Heart left ventricle (tissue), 16 donors: ENCODE results near the gene DPP8. TPM values are rescaled to one million over a fixed set of nuclear protein-coding genes. Genes with fewer than 3 reads are reported as not detected.

ENCODE experiments used
- ATAC-seq, 4 donors: fragments of 200-7000 bp; cut with Tn5 transposase; one replicate each; pipeline ENCODE4 v1.9.1; 2020 to 2022; ENCODE audit warnings: moderate library complexity in 4 of 4, mild to moderate bottlenecking in 3 of 4, moderate number of reproducible peaks in 1 of 4
- DNase-seq, 5 donors: peaks; one replicate each; pipeline ENCODE4 v3.0.0-alpha.2; 2020
- H3K27ac ChIP-seq, 12 donors: fragments of 200-600 bp; sonication (generic) in 4 of 12; one replicate each; pipeline versions ENCODE4 v1.5.0 to v1.8.0; 2016 to 2022; ENCODE audit warnings: mild to moderate bottlenecking in 2 of 12
- H3K27me3 ChIP-seq, 9 donors: fragments of 200-600 bp; sonication (generic) in 2 of 9; one replicate each; pipeline versions ENCODE4 v1.5.1 to v1.8.0; 2016 to 2022; ENCODE audit warnings: mild to moderate bottlenecking in 3 of 9
- H3K36me3 ChIP-seq, 9 donors: fragments of 200-600 bp; sonication (generic) in 2 of 9; one replicate each; pipeline versions ENCODE4 v1.5.0 to v1.8.0; 2018 to 2022; ENCODE audit warnings: mild to moderate bottlenecking in 2 of 9
- H3K4me1 ChIP-seq, 12 donors: fragments of 200-600 bp; sonication (generic) in 4 of 12; one replicate each; pipeline versions ENCODE4 v1.5.0 to v1.8.0; 2016 to 2022; ENCODE audit warnings: mild to moderate bottlenecking in 3 of 12
- H3K4me3 ChIP-seq, 12 donors: fragments of 200-600 bp; sonication (generic) in 4 of 12; one replicate each; pipeline versions ENCODE4 v1.5.0 to v1.8.0; 2017 to 2022; ENCODE audit warnings: mild to moderate bottlenecking in 9 of 12, moderate library complexity in 4 of 12
- H3K9me3 ChIP-seq, 12 donors: fragments of 200-600 bp; sonication (generic) in 4 of 12; one replicate each; pipeline versions ENCODE4 v1.5.0 to v1.8.0; 2016 to 2022; ENCODE audit warnings: mild to moderate bottlenecking in 1 of 12
- CTCF ChIP-seq, 12 donors: fragments of 200-600 bp; sonication (generic) in 4 of 12; IDR thresholded peaks; one replicate each; pipeline versions ENCODE4 v1.5.0 to v1.8.0; 2018 to 2022; ENCODE audit warnings: antibody characterized with exemption in 12 of 12, mild to moderate bottlenecking in 5 of 12
- POLR2A ChIP-seq, 2 donors: fragments of 450-650 bp; IDR thresholded peaks; one replicate each; pipeline ENCODE4 v1.6.1; 2017; ENCODE audit warnings: antibody characterized with exemption in 2 of 2, mild to moderate bottlenecking in 2 of 2, moderate library complexity in 2 of 2
- whole genome bisulfite sequencing, 4 donors: extraction: QIAGEN DNeasy Blood & Tissue Kit in 2 of 4; methylation state at CpG; one replicate each; pipeline versions ENCODE4 v1.1.5 to v1.1.7; 2013 to 2018; 5-methylcytosine and 5-hydroxymethylcytosine counted together
- intact Hi-C, 10 donors: fragments of 100-400 bp; cut with DNase I; formaldehyde crosslinking; loops; one replicate each; pipeline versions ENCODE4 v1.11.1 to v1.14.2; 2022
- polyA plus RNA-seq, 2 donors: library from polyadenylated mRNA; stranded (reverse); fragments of 200-250 nt; gene quantifications; one replicate each; pipeline ENCODE4 v1.2.3, GENCODE V29; 2013
- total RNA-seq, 9 donors: library from RNA; depleted of rRNA in 2 of 9; stranded (reverse); fragments of >200 nt in 2 of 9; fragmentation: NEBNext Ultra II Directional in 3 of 9; extraction: Animal tissue kit (Norgen Biotek cat#: 25700) in 3 of 9; gene quantifications; one replicate each; pipeline versions ENCODE4 v1.1.0 to v1.2.4, GENCODE V29; 2016 to 2023
- donor health status: ischemic (EF 13 %, LVEDD 7.1; RV severe dilation, severe dysfunction).
- donor health status: healthy with polysubstance abuse.
- donor health status: DM: no; HTN: yes; CAD: no.
- donor health status: DM: no; HTN: no; CAD: no.
- donor health status: ischemic (EF 25% LVEDD 6.9; RV normal size, moderate dysfunction).
- donor health status: ischemic (EF 25% LVEDD 5.7; RV mildly dilated, moderate dysfunction).
- donor health status: healthy.
- donor health status: DM: yes; HTN: yes; CAD: no.
- donor health status: ischemic (EF 35%, LVEDD 5.7; RV mildly dilated, moderate dysfunction).
- donor health status: nonischemic (EF 11% LVEDD 7.7; RV severe dilation, severe dysfunction).
- donor health status: DM: yes; HTN: yes; CAD: no.
- donor health status: PGD.
- donor health status: ischemic (EF 29% LVEDD 5.4; RV normal size, mild dysfunction).
- donor health status: nonischemic (EF 23%, LVEDD 6.1; RV moderate dilation, normal function).

Gene DPP8
- total and polyA plus RNA-seq, 11 donors = 10.0 to 44.5 (median 39.2) TPM

- no peak overlapping the region for H3K4me3 ChIP-seq
- H3K27me3 ChIP-seq = no peaks in the 10 kb centered on the region
- no peak overlapping the region for H3K27ac ChIP-seq
- ATAC-seq = no peak
- no peak for DNase-seq
- H3K36me3 ChIP-seq = peaks cover 0 to 98% (median 95%) of the 10 kb centered on the region in 9 donors
- intact Hi-C loops = no loop called here
- no peaks in the 10 kb centered on the region for H3K4me1 ChIP-seq
- 92 to 99% (median 95%) methylated on average over 4 of the region's 4 CpGs for WGBS, 4 donors
- no peak for TF ChIP-seq POLR2A (IDR thresholded peaks at IDR 0.05)
- no peak for TF ChIP-seq CTCF (IDR thresholded peaks at IDR 0.05)
- no peaks in the 10 kb centered on the region for H3K9me3 ChIP-seq
These were observed 32.6 kb downstream of the DPP8 start for GRCh38 chr15:65484876-65485275.

- Histone ChIP-seq H3K4me1 (no peaks in the 10 kb centered on the region), H3K36me3 (peaks cover 0 to 99% (median 97%) of the 10 kb centered on the region in 9 donors), H3K4me3 (no peak overlapping the region), H3K27me3 (no peaks in the 10 kb centered on the region), H3K9me3 (no peaks in the 10 kb centered on the region), H3K27ac (no peak overlapping the region)
- DNase-seq (no peak), ATAC-seq (no peak)
- 83 to 93% (median 92%) methylated on average over 5 of the region's 5 CpGs for WGBS, 4 donors
- TF ChIP-seq POLR2A (IDR thresholded peaks at IDR 0.05) (no peak), CTCF (IDR thresholded peaks at IDR 0.05) (no peak)
- intact Hi-C loops = no loop called here
These were observed 40.6 kb downstream of the DPP8 start for GRCh38 chr15:65476903-65477302.

- TF ChIP-seq POLR2A (IDR thresholded peaks at IDR 0.05) = no peak
- TF ChIP-seq CTCF (IDR thresholded peaks at IDR 0.05) = no peak
- no peaks in the 10 kb centered on the region for H3K27me3 ChIP-seq
- H3K9me3 ChIP-seq = no peaks in the 10 kb centered on the region
- H3K27ac ChIP-seq = no peak overlapping the region
- ATAC-seq (no peak), DNase-seq (no peak)
- peaks cover 0 to 100% (median 95%) of the 10 kb centered on the region in 9 donors for H3K36me3 ChIP-seq
- no peak overlapping the region for H3K4me3 ChIP-seq
- WGBS, 4 donors = 90 to 91% (median 90%) methylated on average over 3 of the region's 3 CpGs
- intact Hi-C loops = no loop called here
- no peaks in the 10 kb centered on the region for H3K4me1 ChIP-seq
These were observed 46.6 kb downstream of the DPP8 start for GRCh38 chr15:65470866-65471265.

DNA sequence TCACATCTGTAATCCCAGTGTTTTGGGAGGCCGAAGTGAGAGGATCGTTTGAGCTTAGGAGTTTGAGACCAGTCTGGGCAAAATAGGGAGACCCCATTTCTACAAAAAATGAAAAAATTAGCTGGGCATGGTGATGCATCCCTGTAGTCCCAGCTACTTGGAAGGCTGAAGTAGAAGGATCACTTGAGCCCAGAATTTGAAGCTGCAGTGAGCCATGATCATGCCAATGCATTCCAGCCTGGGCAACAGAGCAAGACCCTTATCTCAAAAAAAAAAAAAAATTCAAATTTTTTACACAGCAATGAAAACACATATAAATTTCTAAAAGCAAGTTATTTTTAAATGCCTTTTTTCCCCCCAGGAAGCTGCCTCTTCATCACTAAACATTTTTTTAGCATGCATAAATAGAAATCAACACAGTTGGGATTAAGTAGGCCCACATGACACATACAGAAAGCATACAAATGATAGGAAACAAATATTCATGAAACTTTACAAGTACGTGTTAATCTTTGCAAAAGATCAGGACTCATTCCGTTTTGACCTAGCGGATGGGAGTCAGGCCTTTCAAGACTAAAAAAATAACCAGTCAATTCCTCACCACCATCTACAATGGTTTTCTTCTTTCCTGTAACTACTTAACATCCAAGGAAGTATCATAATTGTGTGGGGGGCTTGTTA lies 49.1 kb downstream of the DPP8 start:
- ATAC-seq (no peak), DNase-seq (no peak)
- Histone ChIP-seq H3K27me3 (no peaks in the 10 kb centered on the region), H3K4me1 (no peaks in the 10 kb centered on the region), H3K27ac (no peak overlapping the region), H3K9me3 (no peaks in the 10 kb centered on the region), H3K4me3 (no peak overlapping the region), H3K36me3 (peaks cover 0 to 100% (median 96%) of the 10 kb centered on the region in 9 donors)
- intact Hi-C loops = no loop called here
- TF ChIP-seq CTCF (IDR thresholded peaks at IDR 0.05) (no peak), POLR2A (IDR thresholded peaks at IDR 0.05) (no peak)
- 84 to 96% (median 92%) methylated on average over 5 of the region's 5 CpGs for whole genome bisulfite sequencing, 4 donors
